Dedifferentiated amniotic fluid mesenchymal stem cell (primary cell): Measurements from ENCODE around the gene ARPC5.
"Not testable (repeated sequence)": the region's sequence is repeated elsewhere in the genome, so short reads cannot be mapped to it uniquely, and the experiment has no call there.

Experiments
- DNase-seq: peaks from one replicate; pipeline ENCODE4 v3.0.0-alpha.2; 2016; ENCODE audit errors: extremely low spot score

ARPC5 gene

DNA sequence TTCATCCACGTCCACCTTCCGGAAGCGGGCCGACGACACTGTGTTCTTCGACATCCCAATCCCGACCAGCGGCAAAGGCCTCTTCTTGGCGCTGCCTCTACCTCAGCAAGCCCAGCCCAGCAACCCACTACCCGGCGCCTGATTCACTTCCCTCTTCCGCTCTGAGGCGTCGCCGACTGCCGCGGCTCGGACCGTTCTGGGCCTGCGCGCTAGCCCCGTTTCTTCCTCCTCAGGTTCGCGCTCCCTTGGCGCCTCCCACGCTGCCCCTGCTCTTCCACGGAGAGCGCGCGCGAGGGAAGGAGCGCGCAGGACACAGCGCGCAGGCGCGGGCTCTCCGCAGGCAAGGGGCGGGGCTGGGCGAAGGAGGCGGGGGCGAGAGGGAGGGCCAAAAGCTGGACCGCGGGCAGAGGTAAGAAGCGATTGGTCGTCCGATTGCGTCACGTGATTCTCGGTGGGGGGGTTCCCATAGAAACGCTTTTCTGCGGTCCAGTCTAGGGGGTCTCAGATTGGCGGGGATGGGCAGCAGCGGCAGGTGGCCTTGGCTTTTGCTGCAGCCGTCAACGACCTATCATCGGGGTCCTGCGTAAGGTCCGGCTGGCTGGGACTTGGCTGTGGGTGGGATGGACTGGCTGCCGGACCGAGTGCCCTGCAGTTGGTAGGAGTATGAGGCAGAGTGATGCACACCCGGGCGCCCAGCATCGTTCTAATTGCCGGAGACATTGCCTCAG lies at the start of gene ARPC5:
Gene ARPC5, minus strand, starts transcription at position 178 of the 728 bp plus-strand sequence. Its CDS starts 124 bp downstream, at position 54.
- peak; percentile 96 for DNase-seq

GRCh38 chr1:183685112-183685713 lies 49.6 kb upstream of the ARPC5 start:
- DNase-seq: peak; percentile 58

DNA sequence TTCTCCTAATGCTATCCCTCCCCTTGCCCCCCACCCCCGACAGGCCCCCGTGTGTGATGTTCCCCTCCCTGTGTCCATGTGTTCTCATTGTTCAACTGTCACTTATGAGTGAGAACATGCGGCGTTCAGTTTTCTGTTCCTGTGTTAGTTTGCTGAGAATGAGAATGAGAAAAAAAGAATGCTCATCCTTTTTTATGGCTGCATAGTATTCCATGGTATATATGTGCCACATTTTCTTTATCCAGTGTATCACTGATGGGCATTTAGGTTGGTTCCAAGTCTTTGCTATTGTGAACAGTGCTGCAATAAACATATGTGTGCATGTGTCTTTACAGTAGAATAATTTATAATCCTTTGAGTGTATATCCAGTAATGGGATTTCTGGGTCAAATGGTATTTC lies 43.8 kb upstream of the ARPC5 start:
- not testable (repeated sequence) for DNase-seq

DNA sequence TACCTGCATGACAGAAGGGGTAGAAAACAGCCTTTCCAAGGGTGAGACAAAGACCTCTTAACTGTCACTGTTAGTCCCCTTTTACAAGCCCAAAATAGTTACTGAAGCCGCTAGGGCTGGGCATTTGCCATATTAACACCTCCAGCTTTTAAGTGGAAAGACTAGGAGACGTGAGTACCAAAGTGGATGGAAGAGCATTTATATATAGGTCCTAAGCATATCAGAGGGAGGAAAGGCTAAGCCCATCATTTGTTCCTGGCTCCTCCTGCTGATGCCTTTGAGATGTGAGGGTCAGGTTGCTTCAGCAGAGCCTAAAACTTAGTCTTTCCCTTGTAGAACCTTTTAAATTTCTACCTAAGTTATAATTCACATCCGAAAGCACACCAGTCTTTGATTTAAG lies 43.2 kb upstream of the ARPC5 start:
- no peak for DNase-seq

DNA sequence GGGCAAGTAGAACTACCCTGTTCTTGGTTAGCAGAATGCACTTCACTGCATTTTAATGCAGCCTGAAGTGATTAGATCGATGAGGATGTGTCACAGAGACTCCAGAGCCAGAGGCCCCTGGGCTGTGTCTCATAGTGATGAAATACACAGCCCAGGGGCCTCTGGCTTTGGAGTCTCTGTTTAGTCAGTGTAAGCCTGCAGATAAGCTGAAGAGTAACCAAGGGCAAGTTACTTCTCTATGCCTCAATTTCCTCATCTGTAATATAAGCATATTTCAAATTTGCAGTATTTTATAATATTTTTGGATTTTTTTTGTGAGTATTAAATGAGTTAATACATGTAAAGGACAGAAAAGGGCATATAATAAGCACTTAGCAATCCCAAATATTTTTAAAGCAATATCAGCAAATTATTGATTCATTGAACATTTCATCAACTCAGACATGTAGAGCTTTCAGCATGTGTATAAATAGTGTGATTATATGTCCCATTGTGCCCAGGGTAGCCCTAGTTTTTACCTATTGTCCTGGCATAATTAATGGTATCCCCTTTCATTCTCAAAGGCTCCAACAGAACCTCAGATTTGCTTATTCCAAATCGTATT lies 41.1 kb upstream of the ARPC5 start:
- peak; percentile 51 for DNase-seq

- no peak for DNase-seq
Measured at GRCh38 chr1:183675883-183676585, 40.5 kb upstream of the ARPC5 start.

GRCh38 chr1:183675381-183675780 lies 39.8 kb upstream of the ARPC5 start:
- no peak for DNase-seq

DNA sequence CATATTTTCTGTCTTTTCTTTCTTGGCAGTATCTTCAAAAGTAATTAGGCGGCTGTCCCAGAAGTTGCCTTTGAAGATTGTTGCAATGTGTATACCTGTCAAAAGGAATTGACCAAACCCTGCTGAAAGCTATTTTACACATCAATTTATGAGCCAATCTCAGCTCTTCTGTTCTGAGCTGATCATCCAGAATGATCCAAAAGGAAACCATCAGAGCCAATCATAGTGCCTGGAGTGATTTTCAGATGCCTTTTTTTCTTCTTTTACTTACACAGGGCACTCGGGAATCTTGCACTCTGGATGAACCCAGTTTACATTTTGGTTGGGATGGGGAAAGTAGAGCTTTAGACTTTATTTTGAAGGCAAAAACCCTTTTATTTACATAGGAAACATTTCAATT lies 39.3 kb upstream of the ARPC5 start:
- no peak for DNase-seq

- DNase-seq: no peak
Measured at GRCh38 chr1:183674339-183674738, 38.8 kb upstream of the ARPC5 start.

GRCh38 chr1:183673605-183674323 lies 38.2 kb upstream of the ARPC5 start:
- peak; percentile 5 for DNase-seq

GRCh38 chr1:183670169-183670568 lies 34.6 kb upstream of the ARPC5 start:
- DNase-seq: peak; percentile 14

DNA sequence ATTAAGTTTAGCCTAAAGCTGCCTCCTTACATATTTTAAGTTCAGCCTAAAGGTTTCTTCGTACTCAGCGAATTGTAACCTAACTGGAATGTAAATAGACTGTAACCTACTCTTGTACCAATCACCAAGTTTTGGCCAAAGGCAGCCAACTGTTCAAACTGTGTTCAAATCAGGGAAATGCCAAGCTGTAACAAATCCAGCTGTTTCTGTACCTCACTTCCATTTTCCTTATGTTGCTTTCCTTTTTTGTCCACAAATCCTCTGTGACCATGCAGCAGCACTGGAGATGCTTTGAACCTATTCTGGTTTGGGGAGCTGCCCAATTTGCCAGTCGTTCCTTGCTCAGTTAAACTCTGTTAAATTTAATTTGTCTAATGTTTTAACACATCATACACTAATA lies 20.8 kb upstream of the ARPC5 start:
- DNase-seq: no peak

- peak; percentile 86 for DNase-seq
Measured at GRCh38 chr1:183655562-183656075, 20.0 kb upstream of the ARPC5 start.

DNA sequence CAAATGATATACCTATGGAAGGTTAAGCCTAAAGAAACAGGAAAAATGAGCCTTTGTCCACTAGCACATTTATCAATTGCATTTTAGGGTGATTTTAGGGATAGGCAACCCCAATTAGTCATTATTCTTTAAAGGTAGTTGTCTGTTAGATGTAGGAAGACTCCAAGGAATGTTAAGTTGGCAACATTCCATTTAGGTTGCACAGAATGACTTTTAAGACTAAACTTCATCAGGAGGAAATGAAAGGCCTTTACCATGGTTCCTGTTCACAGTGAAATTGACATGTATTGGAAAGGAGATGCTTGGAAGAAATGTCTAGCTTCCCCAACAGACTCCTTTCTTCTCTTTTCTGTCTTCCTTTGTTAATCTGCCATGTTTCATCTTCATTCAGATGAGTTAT lies 19.1 kb upstream of the ARPC5 start:
- no peak for DNase-seq

GRCh38 chr1:183653876-183654451 lies 18.4 kb upstream of the ARPC5 start:
- no peak for DNase-seq

DNA sequence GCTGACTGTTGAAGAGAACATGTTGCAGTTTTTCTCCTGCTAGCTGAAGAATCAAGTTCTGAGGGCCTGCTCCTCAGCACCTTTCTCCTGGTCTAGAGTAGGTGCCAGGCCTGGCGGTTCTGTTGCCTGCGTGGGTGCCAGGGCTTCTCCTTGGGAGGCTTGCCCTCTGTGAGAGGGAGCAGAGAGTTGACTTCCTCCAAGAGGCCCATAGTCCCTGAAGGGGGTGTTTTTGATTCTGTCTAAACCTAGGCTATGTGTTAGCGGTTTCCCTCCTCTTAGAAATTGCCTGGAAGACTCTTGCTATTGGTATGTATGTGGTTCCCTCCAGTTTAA lies 17.8 kb upstream of the ARPC5 start:
- DNase-seq: no peak

- DNase-seq: no peak
Measured at GRCh38 chr1:183652547-183653461, 17.2 kb upstream of the ARPC5 start, which contains the start of gene APOBEC4. APOBEC4 (minus strand) TSS chr1:183653316; CDS start chr1:183648781, 4,535 bp downstream.

GRCh38 chr1:183652107-183652506 lies 16.5 kb upstream of the ARPC5 start:
- DNase-seq: no peak

GRCh38 chr1:183651612-183652011 lies 16.0 kb upstream of the ARPC5 start:
- no peak for DNase-seq

DNA sequence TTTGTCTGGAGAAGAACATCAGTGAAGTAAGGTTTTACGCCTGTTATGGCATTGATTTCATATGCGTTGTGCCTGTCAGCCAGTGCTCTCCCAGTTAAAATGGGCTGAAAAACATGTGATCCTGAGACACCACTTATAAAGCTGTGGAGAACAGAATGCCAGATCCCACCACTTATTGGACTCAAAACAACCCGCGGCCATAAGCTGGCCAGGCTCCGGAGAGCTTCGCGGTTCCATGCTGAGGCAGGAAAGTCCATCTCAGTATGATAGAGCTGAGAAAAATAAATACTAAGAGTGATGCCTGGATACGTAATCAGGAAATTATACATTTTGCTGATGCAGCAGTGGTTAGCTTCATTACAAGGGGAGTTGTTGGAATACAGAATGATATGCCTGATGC lies 12.5 kb upstream of the ARPC5 start:
- no peak for DNase-seq
